Measurements from ENCODE around the gene EIF5. TPM values are rescaled to one million over a fixed set of nuclear protein-coding genes. Genes with fewer than 3 reads are reported as not detected.
A peak's percentile ranks its signal among the peaks of the same experiment; 100 is the strongest.

EIF5 gene
- total and polyA plus RNA-seq, 2 of the 4 experiments (the other 2 are of a cell fraction), result 181 to 241 TPM

DNA sequence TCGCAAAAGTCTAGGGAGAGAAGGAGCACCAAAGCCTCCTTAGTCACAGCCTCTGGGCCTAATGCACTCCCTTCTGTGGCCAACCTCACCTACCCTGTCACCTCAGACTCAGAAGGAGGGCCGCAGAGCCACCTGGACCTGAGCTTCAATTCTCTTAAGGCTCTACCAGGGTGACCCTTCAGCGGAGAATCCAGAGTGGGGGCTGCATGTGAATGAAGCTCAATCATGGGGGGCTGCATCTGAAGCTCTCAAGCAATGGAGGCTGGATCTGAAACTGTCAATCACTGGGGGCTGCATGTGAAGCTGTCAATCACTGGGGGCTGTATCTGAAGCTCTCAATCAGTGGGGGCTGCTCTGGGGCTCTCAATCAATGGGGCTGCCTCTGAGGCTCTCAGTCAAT, 43.1 kb upstream of the EIF5 start:
- Histone ChIP-seq H3K27ac (ENCODE audit: insufficient read depth, low read length) (no peak overlapping the region), H3K4me1 (ENCODE audit: control insufficient read depth, insufficient read depth, low read length) (no peaks in the 10 kb centered on the region), H2BK5ac (ENCODE audit: low read depth, low read length, poor library complexity, severe bottlenecking) (no peak overlapping the region), H4K8ac (ENCODE audit: low read depth in 2 of 2, low read length in 2 of 2) (no peak overlapping the region), H2BK20ac (ENCODE audit: low read depth, low read length) (no peak overlapping the region), H3K9me3 (ENCODE audit: control insufficient read depth, insufficient read depth, low read length) (no peaks in the 10 kb centered on the region), H3K36me3 (ENCODE audit: control insufficient read depth, insufficient read depth, low read length) (no peaks in the 10 kb centered on the region), H4K20me1 (ENCODE audit: insufficient read depth, low read length) (no peaks in the 10 kb centered on the region; the same call in 1 of the 2 replicates), H3K9me1 (ENCODE audit: insufficient read depth, low read length) (0 out of 2 replicates have a peak, but pooled peaks cover 2% of the 10 kb centered on the region), H3K23ac (ENCODE audit: low read depth, low read length) (no peak overlapping the region), H3K4me3 (ENCODE audit: insufficient read depth, low read depth, low read length) (no peak overlapping the region), H2AFZ (replicated peaks; ENCODE audit: low read length, poor library complexity) (peak overlapping the region; percentile 11), H4K91ac (ENCODE audit: insufficient read depth, low read depth, low read length) (no peak overlapping the region), H3K9ac (ENCODE audit: low read depth, low read length) (no peak overlapping the region), H2BK15ac (ENCODE audit: low read depth, low read length) (no peak overlapping the region), H3K27me3 (ENCODE audit: control insufficient read depth, insufficient read depth, low read length) (peaks cover 53% of the 10 kb centered on the region), H2AK9ac (replicated peaks; ENCODE audit: low read depth, low read length, poor library complexity) (no peak overlapping the region), H2BK120ac (ENCODE audit: low read depth, low read length) (no peak overlapping the region), H2AK5ac (ENCODE audit: low read depth, low read length) (no peak overlapping the region), H3K4ac (ENCODE audit: low read depth, low read length) (no peak overlapping the region), H3K56ac (ENCODE audit: extremely low read depth, insufficient read depth, low read length) (no peak overlapping the region), H3K18ac (ENCODE audit: low read depth, low read length) (no peak overlapping the region), H3K4me2 (ENCODE audit: low read depth, low read length) (no peak overlapping the region), H3K14ac (replicated peaks; ENCODE audit: low read depth, low read length) (no peak overlapping the region), H4K5ac (ENCODE audit: low read depth, low read length) (no peak overlapping the region), H3K79me1 (ENCODE audit: low read depth in 1 of 2, low read length in 2 of 2) (no peaks in the 10 kb centered on the region)
- DNase-seq (no peak), ATAC-seq (ENCODE audit: low read depth) (no peak)
- WGBS, 2 experiments (ENCODE audit: extremely low coverage in 2 of 2, insufficient read length in 1 of 2), result no CpG with 5 or more reads among the region's 3 CpGs
- dilution Hi-C loops (cut with HindIII; ENCODE audit: low sequenced_read_pairs, unreplicated experiment), result no loop called here
- POLR2A ChIA-PET (ENCODE audit: unreplicated experiment), result no interaction called here
- in situ Hi-C loops (cut with MboI; ENCODE audit: low sequenced_read_pairs), result loop anchor here (5.0 kb wide), 2 partner anchors 104 to 214 kb away; no protein-coding TSS in a partner anchor
- CTCF ChIA-PET, result interaction anchor here (3.6 kb wide), 1 partner anchor 185 kb away, joined by 23 read pairs; no protein-coding TSS in a partner anchor
- TF ChIP-seq RCOR1 (IDR thresholded peaks at IDR 0.05; ENCODE audit: insufficient replicate concordance, low read length) (no peak), MAFK (IDR thresholded peaks at IDR 0.05; ENCODE audit: low read depth, low read length) (no peak), POLR2A (IDR thresholded peaks at IDR 0.05; ENCODE audit: low read depth, low read length) (no peak), CEBPB (IDR thresholded peaks at IDR 0.05; ENCODE audit: low read depth, low read length) (no peak), RAD21 (IDR thresholded peaks at IDR 0.05; ENCODE audit: low read length) (no peak), RFX5 (IDR thresholded peaks at IDR 0.05; ENCODE audit: low read depth, low read length) (no peak), BHLHE40 (IDR thresholded peaks at IDR 0.05; ENCODE audit: low read depth, low read length) (no peak)
- TF ChIP-seq, protein P1, sequence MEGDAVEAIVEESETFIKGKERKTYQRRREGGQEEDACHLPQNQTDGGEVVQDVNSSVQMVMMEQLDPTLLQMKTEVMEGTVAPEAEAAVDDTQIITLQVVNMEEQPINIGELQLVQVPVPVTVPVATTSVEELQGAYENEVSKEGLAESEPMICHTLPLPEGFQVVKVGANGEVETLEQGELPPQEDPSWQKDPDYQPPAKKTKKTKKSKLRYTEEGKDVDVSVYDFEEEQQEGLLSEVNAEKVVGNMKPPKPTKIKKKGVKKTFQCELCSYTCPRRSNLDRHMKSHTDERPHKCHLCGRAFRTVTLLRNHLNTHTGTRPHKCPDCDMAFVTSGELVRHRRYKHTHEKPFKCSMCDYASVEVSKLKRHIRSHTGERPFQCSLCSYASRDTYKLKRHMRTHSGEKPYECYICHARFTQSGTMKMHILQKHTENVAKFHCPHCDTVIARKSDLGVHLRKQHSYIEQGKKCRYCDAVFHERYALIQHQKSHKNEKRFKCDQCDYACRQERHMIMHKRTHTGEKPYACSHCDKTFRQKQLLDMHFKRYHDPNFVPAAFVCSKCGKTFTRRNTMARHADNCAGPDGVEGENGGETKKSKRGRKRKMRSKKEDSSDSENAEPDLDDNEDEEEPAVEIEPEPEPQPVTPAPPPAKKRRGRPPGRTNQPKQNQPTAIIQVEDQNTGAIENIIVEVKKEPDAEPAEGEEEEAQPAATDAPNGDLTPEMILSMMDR (conservative IDR thresholded peaks at IDR 0.05; ENCODE audit: low read depth, low read length), result no peak
- TF ChIP-seq, protein P2, sequence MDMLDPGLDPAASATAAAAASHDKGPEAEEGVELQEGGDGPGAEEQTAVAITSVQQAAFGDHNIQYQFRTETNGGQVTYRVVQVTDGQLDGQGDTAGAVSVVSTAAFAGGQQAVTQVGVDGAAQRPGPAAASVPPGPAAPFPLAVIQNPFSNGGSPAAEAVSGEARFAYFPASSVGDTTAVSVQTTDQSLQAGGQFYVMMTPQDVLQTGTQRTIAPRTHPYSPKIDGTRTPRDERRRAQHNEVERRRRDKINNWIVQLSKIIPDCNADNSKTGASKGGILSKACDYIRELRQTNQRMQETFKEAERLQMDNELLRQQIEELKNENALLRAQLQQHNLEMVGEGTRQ (IDR thresholded peaks at IDR 0.05; ENCODE audit: low read depth, low read length), result no peak
- TF ChIP-seq, protein P3, sequence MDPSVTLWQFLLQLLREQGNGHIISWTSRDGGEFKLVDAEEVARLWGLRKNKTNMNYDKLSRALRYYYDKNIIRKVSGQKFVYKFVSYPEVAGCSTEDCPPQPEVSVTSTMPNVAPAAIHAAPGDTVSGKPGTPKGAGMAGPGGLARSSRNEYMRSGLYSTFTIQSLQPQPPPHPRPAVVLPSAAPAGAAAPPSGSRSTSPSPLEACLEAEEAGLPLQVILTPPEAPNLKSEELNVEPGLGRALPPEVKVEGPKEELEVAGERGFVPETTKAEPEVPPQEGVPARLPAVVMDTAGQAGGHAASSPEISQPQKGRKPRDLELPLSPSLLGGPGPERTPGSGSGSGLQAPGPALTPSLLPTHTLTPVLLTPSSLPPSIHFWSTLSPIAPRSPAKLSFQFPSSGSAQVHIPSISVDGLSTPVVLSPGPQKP (IDR thresholded peaks at IDR 0.05; ENCODE audit: borderline replicate concordance, low read depth, low read length), result no peak
- no TSS peak for BruUV-seq (replicated peaks)
- intact Hi-C loops (cut with micrococcal nuclease), result no loop called here
